ENCODE data around the gene TULP1.

DNA sequence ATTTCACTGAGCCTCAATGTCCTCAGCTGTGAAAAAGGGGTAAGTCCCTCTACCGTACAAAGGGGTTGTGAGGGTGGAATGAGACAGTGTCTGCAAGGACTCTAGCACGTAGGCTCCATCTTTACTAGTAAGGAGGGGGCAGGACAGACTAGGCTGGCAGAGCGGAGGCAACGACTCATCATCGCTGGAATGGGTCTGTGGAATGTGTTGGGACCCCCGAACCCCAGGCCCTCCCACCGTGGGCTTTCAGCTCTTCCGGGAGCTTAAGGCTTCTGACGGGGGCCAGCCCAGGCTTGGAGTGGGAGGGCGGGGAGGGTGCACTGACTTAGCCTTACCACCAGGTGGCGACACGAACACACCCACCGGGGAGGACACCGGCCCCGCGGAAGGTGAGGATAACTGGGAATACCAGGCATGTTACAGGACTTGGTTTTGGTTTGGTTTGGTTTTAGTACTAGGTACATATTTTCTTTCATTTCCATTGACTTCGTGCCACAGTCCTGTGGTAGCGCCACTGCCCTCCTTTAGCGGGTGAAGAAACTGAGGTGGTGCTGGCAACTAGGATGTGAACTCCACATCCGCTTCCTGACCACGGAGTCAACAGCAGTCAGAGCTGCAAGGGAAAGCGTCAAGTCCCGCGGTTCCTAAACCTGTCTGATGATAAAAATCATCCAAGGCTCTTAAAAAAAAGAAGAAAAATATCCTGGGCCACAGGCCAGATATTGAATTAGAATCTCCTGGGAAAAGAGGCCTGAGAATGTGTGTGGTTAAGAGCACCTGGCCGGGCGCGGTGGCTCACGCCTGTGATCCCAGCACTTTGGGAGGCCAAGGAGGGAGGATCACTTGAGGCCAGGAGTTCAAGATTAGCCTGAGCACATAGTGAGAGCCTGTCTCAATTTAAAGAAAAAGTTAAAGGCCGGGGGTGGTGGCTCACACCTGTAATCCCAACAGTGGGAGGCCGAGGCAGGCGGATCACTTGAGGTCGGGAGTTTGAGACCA is 10.3 kb upstream of the TULP1 start:
- TF ChIP-seq, protein P1, sequence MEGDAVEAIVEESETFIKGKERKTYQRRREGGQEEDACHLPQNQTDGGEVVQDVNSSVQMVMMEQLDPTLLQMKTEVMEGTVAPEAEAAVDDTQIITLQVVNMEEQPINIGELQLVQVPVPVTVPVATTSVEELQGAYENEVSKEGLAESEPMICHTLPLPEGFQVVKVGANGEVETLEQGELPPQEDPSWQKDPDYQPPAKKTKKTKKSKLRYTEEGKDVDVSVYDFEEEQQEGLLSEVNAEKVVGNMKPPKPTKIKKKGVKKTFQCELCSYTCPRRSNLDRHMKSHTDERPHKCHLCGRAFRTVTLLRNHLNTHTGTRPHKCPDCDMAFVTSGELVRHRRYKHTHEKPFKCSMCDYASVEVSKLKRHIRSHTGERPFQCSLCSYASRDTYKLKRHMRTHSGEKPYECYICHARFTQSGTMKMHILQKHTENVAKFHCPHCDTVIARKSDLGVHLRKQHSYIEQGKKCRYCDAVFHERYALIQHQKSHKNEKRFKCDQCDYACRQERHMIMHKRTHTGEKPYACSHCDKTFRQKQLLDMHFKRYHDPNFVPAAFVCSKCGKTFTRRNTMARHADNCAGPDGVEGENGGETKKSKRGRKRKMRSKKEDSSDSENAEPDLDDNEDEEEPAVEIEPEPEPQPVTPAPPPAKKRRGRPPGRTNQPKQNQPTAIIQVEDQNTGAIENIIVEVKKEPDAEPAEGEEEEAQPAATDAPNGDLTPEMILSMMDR (IDR thresholded peaks at IDR 0.05) = peak; percentile 92 to 97 (median 97)
- peak in 2 of 3 donors; percentile 18 to 38 for TF ChIP-seq POLR2AphosphoS5 (IDR thresholded peaks at IDR 0.05)

Measured in breast epithelium (tissue), 3 donors.